Stimulated activated CD4-positive, alpha-beta T cell treated with anti-CD3 and anti-CD28 coated beads, Interleukin-1b, Interleukin-23, amount 100 ng/mL, for 4 hours (primary cell): ENCODE data around the gene LMAN1L.
"Not testable (repeated sequence)": the region's sequence is repeated elsewhere in the genome, so short reads cannot be mapped to it uniquely, and the experiment has no call there.

Experiments used
- DNase-seq, 2 donors: peaks; one replicate each; pipeline ENCODE4 v3.0.0-alpha.2; 2020; ENCODE audit warnings: low read depth in 2 of 2

The LMAN1L gene

DNA sequence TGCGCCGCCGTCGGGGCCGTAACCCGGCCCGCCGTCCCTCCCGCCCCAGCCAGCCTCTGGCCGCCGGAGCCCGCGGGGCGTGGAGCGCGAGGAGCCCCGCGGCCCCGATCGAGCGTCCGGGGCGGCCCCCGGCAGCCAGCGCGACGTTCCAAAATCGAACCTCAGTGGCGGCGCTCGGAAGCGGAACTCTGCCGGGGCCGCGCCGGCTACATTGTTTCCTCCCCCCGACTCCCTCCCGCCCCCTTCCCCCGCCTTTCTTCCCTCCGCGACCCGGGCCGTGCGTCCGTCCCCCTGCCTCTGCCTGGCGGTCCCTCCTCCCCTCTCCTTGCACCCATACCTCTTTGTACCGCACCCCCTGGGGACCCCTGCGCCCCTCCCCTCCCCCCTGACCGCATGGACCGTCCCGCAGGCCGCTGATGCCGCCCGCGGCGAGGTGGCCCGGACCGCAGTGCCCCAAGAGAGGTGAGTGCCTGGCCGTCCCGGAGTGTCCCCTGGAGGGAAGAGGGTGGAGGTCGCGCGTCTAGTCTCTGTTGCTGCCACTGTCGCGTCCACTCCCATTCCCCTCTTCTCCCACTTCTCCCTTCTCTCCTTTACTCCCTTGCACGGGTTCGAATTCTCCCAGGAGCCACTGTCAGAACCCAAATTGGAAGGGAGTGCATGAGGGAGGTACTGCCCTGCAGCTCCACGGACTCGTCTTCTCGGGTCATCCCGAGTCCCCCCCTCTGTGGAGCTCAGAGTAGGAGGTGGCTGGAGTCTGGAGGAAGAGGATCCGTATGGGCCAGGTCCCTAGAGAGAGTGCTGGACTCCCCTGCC lies 30.2 kb upstream of the LMAN1L start:
- peak in 1 of 2 donors; percentile 56 for DNase-seq

DNA sequence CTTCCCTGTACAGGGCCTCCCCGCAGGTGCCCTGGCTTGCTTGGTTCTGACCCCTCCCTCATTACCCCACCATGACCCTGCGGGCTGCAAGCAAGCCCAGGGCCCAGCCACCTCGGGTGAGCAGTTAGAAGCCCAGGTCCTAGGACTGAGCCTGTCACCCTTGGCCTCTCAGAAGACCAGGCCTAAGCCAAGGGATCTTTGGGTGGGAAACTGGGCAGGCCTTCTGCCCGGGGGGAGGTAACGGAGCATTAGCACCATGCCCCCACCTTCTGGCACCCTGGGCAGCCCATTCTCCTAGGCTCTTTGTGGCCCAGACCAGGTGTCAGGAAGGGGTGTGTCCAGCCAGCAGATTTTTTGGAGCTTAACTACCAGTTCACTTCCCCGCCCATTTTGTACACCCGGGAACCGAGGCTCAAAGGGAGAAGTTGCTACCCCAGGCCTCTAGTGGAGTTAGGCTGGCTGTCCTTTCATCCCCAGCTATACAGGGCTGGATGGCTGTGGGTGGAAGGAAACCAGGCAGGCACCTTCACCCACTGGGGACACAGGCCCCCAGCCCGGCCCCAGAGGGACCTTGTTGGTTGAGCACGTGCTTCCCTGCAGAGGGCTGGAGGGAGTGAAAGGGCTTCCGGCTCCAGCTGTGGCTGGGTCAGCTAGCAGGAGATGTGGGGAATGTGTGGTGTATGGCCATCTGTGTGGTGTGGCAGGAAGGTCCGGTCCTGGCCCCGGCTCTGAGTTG lies 29.4 kb upstream of the LMAN1L start:
- DNase-seq: no peak

DNA sequence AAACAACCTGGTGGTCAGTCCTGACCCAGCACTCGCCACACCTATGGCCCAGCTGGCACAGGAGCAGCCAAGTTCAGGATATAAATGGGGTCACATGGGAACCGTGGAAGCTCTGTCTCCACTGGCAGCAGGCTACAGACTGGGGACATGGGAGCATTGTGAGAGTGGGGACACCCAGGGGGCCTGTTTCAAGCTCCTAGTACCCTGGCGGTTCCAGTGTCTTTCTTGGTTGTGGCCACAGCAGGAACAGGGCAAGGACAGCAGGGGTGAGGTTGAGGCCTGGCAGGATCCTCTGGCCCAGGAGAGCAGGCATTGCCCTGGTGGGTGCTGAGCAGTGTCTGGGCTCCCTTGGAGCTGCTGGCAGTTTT lies 28.8 kb upstream of the LMAN1L start:
- DNase-seq: no peak

DNA sequence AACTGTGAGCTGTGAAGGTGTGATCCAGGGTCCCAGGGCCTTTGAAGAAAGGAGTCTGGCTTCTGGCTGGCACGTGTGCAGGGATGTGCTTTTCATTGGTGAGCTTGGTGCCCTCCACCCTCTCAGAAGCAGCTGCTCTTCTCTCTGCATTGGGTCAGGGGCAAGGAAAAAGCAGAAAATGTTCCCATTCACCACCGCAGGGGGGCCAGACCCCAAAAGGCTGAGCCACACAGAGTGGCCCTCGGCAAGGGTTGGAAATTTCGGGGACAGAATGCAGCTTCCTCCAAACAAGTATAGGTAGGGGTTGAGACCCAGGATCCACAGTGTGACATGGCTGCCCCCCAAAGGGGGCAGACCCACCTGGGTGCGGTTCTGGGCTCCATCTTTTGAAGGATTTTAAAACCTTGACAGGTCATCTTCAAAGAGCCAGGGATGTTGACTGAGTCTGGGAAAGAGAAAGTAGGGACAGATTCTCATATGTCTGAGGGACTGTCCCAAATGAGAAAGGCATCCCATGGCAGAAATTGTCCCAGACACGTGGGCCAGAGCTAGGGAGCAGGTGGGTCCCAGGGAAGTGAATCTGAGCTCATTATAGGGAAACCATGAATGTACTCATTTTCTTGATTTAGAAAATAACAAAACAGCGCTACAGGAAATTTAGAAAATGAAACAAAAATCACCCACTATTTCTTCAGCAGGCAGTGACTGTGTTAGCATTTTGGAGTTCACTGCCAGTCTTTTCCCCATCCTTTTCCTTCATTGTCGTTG lies 28.0 kb upstream of the LMAN1L start:
- no peak for DNase-seq

DNA sequence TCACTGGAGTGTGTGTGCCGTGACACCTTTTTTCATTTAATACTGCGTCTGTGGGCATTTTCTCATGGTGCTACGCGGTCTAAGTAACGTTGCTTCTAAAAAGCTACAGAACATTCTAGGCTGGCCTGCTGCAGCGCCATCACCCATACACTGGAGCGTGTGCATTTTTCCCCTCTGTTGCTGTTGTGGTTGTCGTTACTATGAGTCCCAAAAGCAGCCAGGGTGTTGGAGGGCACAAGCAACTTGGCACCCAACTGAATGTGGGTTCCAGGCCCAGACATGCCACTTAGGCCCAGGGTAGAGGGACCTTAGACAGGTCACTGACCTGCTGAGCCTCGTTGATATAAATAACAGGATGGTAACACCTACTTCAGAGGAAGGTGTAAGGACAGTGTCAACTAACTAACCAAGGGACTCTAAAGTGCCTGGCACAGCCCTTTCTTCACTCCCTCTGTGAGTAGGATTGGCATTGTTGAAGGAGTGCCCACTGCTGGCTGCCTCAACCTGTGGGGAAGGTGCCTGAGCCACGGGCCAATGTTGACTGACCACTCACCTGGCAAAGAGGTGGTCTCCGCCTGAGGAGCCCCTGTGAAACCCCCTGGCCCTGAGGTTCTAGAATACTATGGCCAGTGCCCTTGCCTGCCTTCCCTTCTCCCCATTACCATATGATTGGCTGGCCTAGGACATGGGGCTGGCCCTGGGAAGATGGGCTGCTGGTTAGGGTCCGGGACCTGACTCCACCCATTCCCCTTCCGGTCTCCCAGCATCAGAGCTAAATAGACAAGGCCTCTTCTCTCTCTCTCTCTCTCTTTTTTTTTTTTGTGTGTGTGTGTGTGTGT lies 27.2 kb upstream of the LMAN1L start:
- DNase-seq: no peak

DNA sequence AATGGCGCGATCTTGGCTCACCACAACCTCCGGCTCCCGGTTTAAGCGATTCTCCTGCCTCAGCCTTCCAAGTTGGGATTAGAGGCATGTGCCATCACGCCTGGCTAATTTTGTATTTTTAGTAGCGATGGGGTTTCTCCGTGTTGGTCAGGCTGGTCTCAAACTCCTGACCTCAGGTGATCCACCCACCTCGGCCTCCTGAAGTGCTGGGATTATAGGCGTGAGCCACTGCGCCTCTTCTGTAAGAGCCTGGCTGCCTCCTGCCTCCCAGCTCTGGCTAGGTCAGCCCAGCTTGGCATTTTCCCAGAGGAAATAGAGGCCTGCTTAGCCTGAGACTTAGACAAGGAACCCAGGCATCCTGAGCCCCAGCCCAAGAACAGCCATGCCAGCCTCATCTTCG lies 26.6 kb upstream of the LMAN1L start:
- DNase-seq: not testable (repeated sequence)

DNA sequence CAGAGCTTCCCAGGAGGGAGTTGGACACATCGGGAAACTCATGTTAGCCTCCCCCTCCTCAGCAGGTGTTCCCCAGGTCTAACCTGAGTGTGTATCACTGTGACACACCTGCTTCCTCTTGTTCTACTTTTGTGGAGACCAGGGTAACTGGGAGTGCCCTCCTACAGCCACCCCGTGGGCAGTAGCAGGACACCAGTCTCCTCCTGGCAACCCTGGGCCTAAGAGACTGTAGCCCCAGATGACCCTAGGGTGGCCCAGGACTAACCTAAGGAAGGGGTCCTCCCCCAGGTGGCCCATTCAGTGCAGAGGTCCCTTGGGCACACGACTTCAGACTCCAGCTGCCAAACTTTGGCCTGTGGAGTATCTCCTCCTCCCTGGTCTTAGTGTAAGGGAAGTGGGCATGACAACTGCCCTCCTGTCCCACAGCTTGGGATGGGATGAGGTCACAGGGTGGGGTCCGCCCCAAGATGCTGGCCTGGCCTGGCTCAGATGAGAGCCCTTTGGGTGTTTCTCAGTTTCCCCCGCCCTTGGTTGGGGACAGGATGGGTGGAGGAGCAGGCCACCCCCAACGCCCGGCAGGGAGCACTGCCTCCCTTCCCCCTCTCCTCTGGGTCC lies 26.0 kb upstream of the LMAN1L start:
- DNase-seq: no peak

DNA sequence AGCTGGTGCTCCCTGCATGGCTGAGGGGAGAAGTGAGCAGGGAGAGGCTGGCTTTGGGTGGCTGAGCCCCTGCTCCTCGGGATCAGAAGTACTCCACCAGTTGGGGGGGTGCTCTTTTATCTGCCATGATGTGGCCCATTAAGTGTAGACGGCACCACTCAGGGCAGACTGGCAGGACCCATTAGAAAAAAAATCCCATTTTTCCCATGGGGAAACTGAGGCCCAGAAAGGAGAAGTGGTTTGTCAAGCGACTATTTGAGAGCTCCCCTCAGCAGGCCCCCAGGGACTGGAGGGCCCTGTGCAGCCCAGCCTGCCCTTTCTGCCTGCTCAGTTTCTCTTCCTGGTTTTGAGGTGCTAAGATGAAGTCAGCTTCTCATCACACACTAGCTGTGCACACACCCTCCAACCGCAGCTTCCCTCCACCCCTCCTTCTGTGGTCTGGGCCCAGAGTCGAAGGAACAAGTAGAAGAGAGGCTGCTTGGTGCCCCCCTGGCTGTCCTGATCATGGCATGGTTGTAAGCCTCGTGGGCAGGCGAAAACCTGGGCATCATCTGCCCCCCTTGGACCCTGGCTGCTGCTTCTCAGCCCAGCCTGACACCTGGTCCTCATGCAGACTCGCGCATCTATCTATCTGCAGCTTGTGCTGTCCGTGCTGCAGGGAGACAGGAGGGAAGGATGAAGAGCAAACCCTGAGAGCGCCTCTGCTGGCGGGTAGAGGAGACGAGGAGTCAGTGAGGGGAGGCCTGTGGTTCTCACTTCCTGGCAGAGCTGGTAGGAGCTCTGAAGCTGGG lies 25.2 kb upstream of the LMAN1L start:
- peak; percentile 73 to 80 for DNase-seq

DNA sequence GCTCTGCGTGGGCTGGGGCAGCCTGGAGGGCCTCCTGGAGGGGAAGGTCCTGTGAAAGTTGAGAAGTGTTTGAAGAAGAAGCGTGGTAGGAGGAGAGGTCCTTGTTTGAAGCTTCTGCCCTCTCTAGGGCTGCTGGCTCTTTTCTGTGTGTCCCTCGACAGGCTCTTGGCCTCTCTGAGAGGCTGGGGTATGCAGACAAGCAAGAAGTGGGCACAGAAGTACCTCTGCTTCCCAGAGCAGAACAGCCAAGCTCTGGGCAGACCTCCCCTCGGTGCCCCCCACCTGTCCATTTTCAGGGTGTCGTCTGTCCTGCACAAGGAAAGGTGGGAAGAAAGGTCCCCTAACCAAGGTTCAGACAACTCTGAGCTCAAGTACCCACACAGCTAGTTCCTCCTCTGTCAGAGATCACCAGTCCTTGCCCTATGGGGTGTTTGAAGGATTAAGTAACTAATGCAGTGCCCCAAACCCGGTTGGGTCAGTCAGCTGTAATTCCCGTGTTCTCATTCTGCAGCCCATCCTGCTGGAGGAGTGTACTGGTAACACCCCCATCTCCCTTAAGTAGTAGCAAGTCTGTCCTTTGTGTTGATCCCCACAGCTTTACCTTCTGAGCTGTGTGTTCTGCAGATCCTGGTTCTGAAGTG lies 24.5 kb upstream of the LMAN1L start:
- no peak for DNase-seq

DNA sequence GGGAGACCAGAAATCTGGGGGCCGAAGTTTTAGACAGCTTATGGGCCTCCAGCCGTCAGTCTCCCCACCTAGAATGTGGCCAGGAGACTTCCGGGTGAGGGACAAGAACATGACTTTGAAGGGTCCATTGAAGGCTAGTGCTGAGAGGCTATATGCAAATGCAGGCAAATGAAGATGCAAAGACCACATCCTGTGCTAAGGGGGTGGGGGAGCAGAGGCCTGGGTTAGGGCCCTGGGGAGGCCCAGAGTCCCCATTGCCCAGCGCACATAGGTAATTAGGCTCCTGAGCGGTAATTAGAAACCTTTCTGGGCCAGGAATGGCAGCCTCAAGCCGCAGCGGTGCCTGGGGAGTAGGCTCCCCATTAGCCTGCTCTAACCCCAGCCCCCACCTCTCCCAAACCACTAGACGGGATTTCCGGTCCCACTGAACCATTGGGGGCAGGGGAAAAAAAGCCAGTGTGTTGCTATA lies 23.9 kb upstream of the LMAN1L start:
- no peak for DNase-seq

DNA sequence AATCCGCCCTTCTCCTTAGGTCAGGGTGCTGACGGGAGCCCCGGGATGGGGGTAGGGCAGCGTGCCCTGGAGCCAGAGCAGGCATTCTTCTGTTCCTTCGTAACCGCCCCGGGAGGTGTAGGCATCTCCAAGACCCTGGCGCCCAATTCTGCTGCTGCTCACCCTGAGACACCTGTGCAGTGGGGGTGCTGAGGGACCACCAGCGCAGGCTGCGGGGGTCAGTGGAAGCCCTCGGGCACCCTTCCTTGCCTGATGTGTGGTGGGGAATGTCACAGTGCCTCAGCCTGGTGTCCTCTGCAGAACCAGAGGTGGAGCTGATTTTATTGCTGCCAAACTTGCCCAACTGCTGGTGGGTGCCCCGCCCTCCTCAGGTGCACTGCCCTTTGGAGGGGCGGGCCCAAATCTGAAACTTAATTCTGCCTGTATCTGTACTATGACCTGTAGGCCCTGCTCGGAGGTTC lies 23.4 kb upstream of the LMAN1L start:
- no peak for DNase-seq

DNA sequence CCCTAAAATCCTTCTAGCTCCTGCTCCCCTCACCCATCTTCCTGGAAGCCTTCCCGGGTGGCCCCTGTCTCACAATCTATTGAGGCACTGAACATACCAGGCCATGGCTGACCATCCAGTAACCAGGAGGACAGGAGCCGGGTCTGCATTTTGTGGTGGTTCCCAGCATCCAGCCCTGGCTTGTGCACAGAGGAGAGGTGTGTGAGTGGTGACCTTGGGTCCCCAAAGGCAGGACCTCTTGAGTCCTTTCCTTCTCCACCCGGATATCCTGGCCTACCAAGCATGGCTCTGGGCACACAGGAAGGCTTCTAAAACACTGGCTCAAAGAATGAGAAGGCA lies 22.9 kb upstream of the LMAN1L start:
- no peak for DNase-seq

DNA sequence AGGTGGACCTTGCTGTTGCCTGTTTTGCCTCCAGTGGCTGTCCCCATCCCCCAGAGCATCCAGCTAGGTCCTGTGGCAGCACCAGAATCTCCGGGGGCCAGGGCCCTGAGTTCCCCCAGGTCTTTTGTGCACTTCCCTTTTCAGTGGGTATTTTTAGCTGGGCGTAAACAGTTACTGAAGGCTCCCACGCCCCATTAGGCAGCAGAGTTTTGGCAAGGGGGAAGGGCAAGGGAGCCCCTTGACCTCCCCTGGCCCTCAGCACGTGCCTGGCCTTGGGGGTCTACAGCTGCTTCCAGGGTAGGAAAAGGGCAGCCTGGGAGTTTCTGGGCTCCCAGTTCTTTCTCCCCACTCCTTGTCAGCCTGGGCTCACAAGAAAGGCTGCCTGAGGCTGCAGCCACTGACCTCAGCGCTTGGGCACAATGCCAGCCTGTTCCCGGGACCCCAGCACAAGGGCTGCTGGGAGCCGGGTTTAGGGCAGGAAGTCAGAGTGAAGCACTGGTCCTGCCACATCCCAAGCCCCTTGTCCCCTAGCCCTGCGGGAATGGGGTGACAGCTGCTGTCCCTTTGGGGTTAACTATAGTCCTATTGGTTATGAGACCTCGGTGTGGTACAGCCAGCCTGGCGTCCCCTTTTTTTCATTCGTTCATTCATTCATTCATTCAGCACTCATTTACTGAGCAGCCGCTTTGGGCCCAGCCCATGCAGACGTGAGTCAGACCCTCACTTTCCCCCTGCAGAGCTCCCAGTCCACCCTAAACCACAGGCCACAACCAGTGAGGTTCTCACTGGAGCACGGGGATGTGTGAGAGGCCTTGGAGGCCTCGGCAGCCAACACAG lies 22.3 kb upstream of the LMAN1L start:
- no peak for DNase-seq

DNA sequence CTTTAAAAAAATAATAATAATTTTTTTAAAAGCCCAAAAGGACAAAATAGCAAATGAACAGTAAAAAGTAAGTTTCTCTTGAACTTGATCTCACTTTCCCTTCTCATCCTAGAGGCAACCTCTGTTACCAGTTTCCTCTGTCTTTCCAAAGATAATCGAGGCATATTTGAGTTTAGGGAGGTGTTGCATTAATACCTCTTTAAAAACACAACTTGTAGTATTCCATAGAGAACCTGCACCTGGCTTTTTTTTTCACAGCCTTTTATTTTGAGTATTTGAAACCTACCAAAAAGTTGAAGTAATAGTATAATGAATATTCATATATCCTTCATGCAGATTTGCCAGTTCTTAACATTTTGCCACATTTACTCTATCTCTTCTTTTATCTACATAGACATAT lies 21.6 kb upstream of the LMAN1L start:
- DNase-seq: no peak

DNA sequence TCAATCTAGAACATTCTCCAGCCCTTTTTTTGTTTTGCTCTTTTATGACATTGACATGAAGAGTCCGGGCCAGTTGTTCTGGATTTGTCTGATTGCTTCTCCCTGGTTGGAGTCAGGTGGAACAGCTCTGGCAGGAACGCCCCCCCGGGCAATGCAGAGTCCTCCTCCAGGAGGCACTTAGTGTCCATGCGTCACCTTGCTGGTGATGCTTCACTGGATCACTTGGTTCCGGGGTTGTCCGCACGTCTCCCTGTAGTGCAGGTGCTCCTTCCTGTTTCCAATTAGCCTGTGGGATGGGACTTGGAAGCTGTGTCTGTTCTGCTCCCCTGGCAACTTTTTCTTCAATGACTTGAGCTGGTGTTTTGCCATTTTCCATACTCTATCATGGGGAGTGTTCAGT lies 21.0 kb upstream of the LMAN1L start:
- no peak for DNase-seq

DNA sequence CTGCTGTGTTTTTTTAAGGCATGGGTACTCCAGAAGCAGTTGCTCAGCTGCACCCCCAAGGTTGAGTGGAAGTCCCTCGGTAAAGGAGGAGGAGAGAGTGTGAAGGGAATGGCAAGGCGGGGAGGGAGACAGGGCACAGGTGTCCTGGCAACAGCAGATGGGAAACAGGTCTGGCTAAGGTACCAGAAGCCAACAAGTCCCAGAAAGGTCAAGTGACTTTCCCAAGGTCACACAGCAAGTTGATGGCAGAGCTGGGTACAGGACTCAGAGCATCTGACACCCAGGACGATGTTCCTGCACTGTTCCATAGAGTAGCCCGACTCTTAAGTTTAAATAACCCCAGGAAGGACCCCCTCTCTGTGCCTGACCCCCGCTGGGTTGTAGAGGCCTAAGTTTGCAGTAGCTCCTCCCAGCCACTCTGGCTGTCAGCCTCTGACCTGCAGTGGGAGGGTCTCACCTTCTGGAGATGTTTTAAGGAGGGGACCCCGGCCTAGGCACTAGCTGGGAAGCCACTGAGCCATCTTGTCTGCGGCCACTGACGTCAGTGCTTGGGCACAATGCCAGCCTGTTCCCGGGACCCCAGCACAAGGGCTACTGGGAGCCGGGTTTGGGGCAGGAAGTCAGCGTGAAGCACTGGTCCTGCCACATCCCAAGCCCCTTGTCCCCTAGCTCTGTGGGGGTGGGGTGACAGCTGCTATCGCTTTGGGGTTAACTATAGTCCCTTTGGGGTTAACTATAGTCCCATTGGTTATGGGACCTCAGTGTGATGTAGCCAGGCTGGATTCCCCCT lies 20.2 kb upstream of the LMAN1L start:
- no peak for DNase-seq

DNA sequence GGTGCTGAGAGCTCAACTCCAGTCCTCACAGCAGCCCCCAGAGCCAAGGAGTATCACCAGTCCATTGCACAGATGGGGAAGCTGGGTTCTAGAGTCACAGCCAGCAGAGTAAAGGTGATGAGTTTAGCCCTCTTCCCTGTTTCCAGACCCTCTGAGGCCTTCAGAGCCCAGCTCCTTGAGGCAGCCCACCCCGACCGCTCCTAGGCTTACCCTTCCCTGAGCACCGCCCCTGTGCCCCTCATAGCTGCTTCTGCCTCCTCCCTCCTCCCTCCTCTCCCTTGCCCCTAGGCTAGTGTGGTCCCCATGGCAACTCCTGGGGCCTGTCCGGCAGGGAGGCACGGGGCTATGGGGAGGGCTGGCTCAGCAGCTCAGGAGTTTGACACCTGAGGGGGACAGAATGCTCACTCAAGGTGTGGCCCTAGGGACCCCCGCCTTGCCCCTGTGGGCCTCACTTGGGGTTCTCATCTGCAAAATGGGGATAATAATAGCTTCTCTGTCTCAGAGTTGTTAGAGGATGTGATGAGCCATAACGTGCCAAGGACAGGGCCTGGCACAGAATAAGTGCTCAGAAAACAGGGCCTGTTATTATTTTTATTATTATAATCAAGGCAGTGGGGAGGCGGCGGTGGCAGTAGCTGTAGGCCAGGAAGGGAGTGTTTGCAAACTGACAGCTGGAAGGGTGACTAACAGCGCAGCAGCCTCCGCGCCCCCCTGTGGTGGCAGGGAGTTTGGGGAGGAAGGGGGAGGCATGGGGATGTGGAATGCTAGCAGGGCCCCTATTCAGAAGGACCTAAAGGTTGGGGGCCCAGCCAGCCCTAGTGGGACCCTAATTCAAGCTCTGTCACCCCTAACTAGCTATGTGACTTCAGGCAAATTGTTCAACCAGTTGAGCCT lies 19.3 kb upstream of the LMAN1L start:
- DNase-seq: peak; percentile 61
